Measurements from ENCODE around the gene ENPP6. TPM values are rescaled to one million over a fixed set of nuclear protein-coding genes. Genes with fewer than 3 reads are reported as not detected.

ENPP6 gene
- not detected for total RNA-seq
- polyA plus RNA-seq = not detected

DNA sequence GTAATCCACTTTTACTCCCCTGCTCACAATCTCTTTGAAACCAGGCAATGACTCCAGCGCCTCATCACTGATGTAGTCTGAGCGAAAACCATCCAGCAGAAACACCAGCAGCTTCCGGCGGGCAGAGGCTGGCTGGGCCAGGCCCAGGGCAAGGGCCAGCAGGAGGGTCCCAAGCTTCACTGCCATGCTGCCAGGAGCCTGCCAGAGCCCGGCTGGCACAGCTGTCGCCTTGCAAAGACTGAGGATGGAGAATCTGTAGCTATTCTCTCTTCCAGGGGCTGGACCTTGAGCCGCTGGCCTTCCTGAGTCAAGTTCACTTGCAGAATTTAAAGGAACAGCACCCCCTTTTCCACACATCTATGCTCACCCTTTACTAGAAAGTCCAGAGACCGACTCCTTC is at the start of gene ENPP6:
Gene ENPP6 (minus strand): TSS at position 240 of the 400 bp plus-strand sequence. CDS start 54 bp downstream, at position 186.
- no peaks in the 10 kb centered on the region for H3K9me3 ChIP-seq (ENCODE audit: control insufficient read depth in 1 of 2, low read length in 2 of 2)
- CTCF ChIA-PET (ENCODE audit: partially characterized antibody) = no interaction called here
- POLR2A ChIA-PET (ENCODE audit: partially characterized antibody) = no interaction called here
- no peaks in the 10 kb centered on the region for H3K4me1 ChIP-seq (ENCODE audit: insufficient read depth, low read length)
- H3K27ac ChIP-seq (ENCODE audit: low read depth, low read length) = no peak within 1 kb of the TSS
- Mint-ChIP-seq H3K4me1 (no peaks in the 10 kb centered on the region), H3K27ac (no peak within 1 kb of the TSS), H3K9me3 (peaks cover 0 to 15% (median under 1%) of the 10 kb centered on the region in 8 donors), H3K27me3 (peaks cover 5 to 14% of the 10 kb centered on the region in 2 donors), H3K36me3 (no peaks in the 10 kb centered on the region), H3K4me3 (no peak within 1 kb of the TSS)
- H3K4me3 ChIP-seq (ENCODE audit: low read length in 2 of 2) = no peak within 1 kb of the TSS
- intact Hi-C loops (cut with micrococcal nuclease) = no loop called here
- DNase-seq = no peak
- H3K36me3 ChIP-seq (ENCODE audit: insufficient read depth, low read length) = no peaks in the 10 kb centered on the region
- no peaks in the 10 kb centered on the region for H3K27me3 ChIP-seq (ENCODE audit: insufficient read depth, low read length)

DNA sequence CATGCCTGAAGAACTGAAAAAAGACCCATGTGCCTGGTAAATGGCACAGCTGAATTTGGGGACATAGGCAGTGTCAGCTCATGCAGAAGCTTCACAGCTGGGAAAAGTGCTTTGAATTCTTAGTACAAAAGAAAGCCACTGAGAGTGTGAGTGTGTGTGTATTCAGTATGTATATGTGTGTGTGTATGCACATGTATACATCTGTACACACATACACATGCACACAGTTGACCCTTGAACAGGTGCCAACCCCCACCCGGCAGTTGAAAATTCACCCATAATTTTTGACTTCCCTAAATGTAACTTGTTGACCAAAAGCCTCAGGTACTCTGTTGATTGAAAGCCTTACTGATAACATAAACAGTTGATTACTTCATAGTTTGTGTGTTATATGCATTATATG is 49.5 kb upstream of the ENPP6 start:
- Histone ChIP-seq H3K27ac (ENCODE audit: low read depth, low read length) (peak overlapping the region; percentile 86), H3K36me3 (ENCODE audit: insufficient read depth, low read length) (no peaks in the 10 kb centered on the region), H3K4me3 (ENCODE audit: low read length in 2 of 2) (peak overlapping the region in 1 of 2 donors; percentile 39), H3K4me1 (ENCODE audit: insufficient read depth, low read length) (peaks cover 28% of the 10 kb centered on the region), H3K9me3 (ENCODE audit: control insufficient read depth in 1 of 2, low read length in 2 of 2) (no peaks in the 10 kb centered on the region), H3K27me3 (ENCODE audit: insufficient read depth, low read length) (no peaks in the 10 kb centered on the region)
- no peak for DNase-seq
- Mint-ChIP-seq H3K36me3 (peaks cover 0 to 5% of the 10 kb centered on the region in 2 donors), H3K27ac (peak overlapping the region; percentile 93 to 99 (median 98)), H3K9me3 (peaks cover 0 to 2% (median 0%) of the 10 kb centered on the region in 8 donors), H3K27me3 (no peaks in the 10 kb centered on the region), H3K4me3 (peak overlapping the region; percentile 88 to 95 (median 92)), H3K4me1 (peaks cover 29 to 48% (median 41%) of the 10 kb centered on the region in 4 donors)
- intact Hi-C loops (cut with micrococcal nuclease) = loop anchor here (5.0 to 10.0 kb wide), 4 partner anchors 118 to 765 kb away; partner anchors contain the start of gene ACSL1
- POLR2A ChIA-PET (ENCODE audit: partially characterized antibody) = interaction anchor here (0.5 to 9.7 kb wide), 13 partner anchors 14 to 555 kb away, joined by 3 to 119 read pairs (median 9); partner anchors contain the start of genes CASP3, CENPU, IRF2 and PRIMPOL
- CTCF ChIA-PET (ENCODE audit: partially characterized antibody) = interaction anchor here (1.0 to 7.6 kb wide), 8 partner anchors 13 to 745 kb away, joined by 3 to 82 read pairs (median 3); partner anchors contain the start of gene CENPU

DNA sequence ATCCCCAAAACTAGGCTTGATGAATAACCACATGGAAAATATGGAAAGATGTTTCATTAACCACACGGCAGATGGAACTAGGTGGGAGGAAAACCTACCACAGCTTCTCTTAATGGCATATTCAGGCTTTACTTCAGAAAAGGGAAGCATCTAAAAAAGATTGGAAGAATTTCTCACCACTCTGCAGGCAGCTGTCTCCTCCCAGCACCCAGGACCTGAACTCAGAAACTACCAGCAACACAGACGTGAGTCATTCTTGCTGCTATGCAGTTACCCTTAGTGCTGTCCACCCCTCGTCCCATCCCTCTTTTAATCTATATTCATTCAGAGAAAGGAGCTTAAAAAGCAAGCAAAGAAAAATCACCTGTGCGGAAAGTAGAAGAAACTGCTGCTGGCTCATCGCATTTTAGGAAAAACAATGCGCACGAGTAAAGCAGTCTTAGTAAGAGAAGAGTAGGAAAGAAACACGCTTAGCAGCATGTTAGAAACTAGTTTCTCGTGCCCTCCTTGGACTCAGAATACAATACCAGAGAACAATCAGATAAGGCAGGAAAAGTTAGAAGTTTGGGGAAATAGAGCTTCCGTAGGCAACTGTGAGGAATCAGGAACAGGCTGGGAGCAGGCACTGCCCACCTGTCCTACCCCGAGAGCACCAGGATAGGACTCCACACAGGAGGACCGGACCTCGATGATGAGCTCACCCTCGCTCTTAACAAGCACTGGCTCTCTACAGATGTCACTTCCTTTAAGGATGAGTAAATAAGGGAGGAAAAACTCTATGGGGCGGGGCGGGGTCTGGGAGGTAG is 48.1 kb upstream of the ENPP6 start:
- no peaks in the 10 kb centered on the region for H3K9me3 ChIP-seq (ENCODE audit: control insufficient read depth in 1 of 2, low read length in 2 of 2)
- ChIA-PET CTCF (ENCODE audit: partially characterized antibody) (interaction anchor here (0.6 to 7.6 kb wide), 28 partner anchors 9 to 831 kb away, joined by 3 to 82 read pairs (median 4); no protein-coding TSS in a partner anchor), POLR2A (ENCODE audit: partially characterized antibody) (interaction anchor here (0.7 to 9.7 kb wide), 10 partner anchors 45 to 468 kb away, joined by 3 to 119 read pairs (median 6); partner anchors contain the start of genes CENPU and IRF2)
- Mint-ChIP-seq H3K4me1 (peaks cover 28 to 48% (median 40%) of the 10 kb centered on the region in 4 donors), H3K36me3 (peaks cover 0 to 5% of the 10 kb centered on the region in 2 donors), H3K4me3 (peak overlapping the region in 7 of 8 donors; percentile 37 to 77 (median 67)), H3K9me3 (peaks cover 0 to 2% (median 0%) of the 10 kb centered on the region in 8 donors), H3K27me3 (peaks cover 0 to 2% of the 10 kb centered on the region in 2 donors), H3K27ac (peak overlapping the region; percentile 30 to 93 (median 83))
- no peaks in the 10 kb centered on the region for H3K36me3 ChIP-seq (ENCODE audit: insufficient read depth, low read length)
- peaks cover 28% of the 10 kb centered on the region for H3K4me1 ChIP-seq (ENCODE audit: insufficient read depth, low read length)
- no peak overlapping the region for H3K27ac ChIP-seq (ENCODE audit: low read depth, low read length)
- H3K4me3 ChIP-seq (ENCODE audit: low read length in 2 of 2) = no peak overlapping the region
- DNase-seq = no peak
- intact Hi-C loops (cut with micrococcal nuclease) = loop anchor here (2.0 to 10.0 kb wide), 5 partner anchors 23 to 763 kb away; partner anchors contain the start of gene ACSL1
- H3K27me3 ChIP-seq (ENCODE audit: insufficient read depth, low read length) = no peaks in the 10 kb centered on the region

DNA sequence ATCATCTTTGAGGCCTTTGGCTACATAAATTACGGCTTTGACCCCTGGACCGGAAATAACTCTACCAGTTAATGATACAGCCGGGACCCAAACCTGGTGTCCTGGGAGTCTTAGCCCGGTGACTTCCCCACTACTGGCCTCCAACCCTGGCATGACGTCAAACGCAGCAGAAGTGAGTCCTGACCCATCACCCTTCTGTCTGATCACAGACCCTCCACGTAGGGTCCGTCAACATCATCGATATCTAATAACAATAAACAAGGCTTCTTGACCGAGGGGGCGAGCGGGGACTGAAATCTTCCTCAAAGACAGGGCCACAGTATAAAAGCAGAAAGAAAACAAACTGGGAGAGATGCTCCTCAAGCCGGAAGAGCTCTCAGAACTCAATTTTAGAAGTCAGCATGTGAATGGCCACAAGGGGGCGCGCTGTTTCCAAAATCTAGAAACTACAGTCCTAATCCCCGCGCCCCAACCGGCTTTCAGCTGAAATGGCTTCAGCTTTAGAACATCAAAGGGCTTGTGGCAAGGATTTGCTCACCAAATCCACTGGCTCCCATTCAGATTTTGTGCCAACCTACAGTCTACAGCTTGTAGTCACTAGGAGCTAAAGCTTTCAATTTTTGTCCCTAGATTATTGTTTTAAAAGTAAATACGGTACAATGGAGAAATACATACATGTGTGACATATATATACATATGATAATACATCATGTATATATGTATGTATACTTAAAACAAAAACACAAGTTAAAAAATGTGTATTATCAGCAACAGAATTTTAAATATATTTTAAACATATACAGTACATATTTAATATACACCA is 46.4 kb upstream of the ENPP6 start:
- peak; percentile 85 to 92 (median 88) for DNase-seq
- peaks cover 28% of the 10 kb centered on the region for H3K4me1 ChIP-seq (ENCODE audit: insufficient read depth, low read length)
- H3K4me3 Mint-ChIP-seq = peak overlapping the region in 5 of 8 donors; percentile 0 to 55 (median 38)
- H3K4me1 Mint-ChIP-seq = peaks cover 24 to 41% (median 35%) of the 10 kb centered on the region in 4 donors
- no peaks in the 10 kb centered on the region for H3K9me3 ChIP-seq (ENCODE audit: control insufficient read depth in 1 of 2, low read length in 2 of 2)
- CTCF ChIA-PET (ENCODE audit: partially characterized antibody) = interaction anchor here (0.5 to 7.6 kb wide), 70 partner anchors 7 to 918 kb away, joined by 3 to 82 read pairs (median 4); partner anchors contain the start of genes CASP3, CENPU, IRF2 and PRIMPOL
- no peak overlapping the region for H3K27ac ChIP-seq (ENCODE audit: low read depth, low read length)
- peaks cover 0 to 5% of the 10 kb centered on the region in 2 donors for H3K36me3 Mint-ChIP-seq
- no peaks in the 10 kb centered on the region for H3K27me3 ChIP-seq (ENCODE audit: insufficient read depth, low read length)
- H3K27ac Mint-ChIP-seq = peak overlapping the region; percentile 3 to 75 (median 31)
- POLR2A ChIA-PET (ENCODE audit: partially characterized antibody) = interaction anchor here (0.7 to 9.7 kb wide), 15 partner anchors 13 to 470 kb away, joined by 3 to 119 read pairs (median 5); partner anchors contain the start of genes CASP3, CENPU, IRF2 and PRIMPOL
- peaks cover 0 to 2% of the 10 kb centered on the region in 2 donors for H3K27me3 Mint-ChIP-seq
- intact Hi-C loops (cut with micrococcal nuclease) = loop anchor here (1.0 to 10.0 kb wide), 11 partner anchors 25 to 870 kb away; partner anchors contain the start of genes CASP3, IRF2 and PRIMPOL
- H3K9me3 Mint-ChIP-seq = no peaks in the 10 kb centered on the region
- H3K36me3 ChIP-seq (ENCODE audit: insufficient read depth, low read length) = no peaks in the 10 kb centered on the region
- H3K4me3 ChIP-seq (ENCODE audit: low read length in 2 of 2) = no peak overlapping the region

DNA sequence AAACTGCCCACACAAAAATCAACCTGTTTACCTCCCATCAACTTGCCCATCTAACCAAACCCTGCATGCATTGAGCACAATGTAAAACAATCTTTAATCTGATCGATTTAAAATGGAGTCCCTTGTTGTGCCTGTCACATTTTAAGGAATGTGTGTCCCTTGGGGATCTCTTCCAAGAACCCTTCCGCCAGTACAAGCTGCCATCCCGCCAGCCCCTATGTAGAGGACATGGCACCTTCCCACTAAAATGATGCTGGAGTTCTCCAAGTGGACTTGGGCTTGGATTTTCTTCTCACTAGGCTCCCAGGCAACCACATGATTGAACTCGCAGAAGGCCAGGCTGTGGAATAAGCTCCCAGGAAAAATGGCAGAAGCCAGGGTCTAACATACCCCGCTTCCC is 45.8 kb upstream of the ENPP6 start:
- intact Hi-C loops (cut with micrococcal nuclease) = loop anchor here (5.0 to 10.0 kb wide), 3 partner anchors 121 to 719 kb away; no protein-coding TSS in a partner anchor
- Mint-ChIP-seq H3K4me1 (peaks cover 20 to 38% (median 30%) of the 10 kb centered on the region in 4 donors), H3K4me3 (no peak overlapping the region), H3K9me3 (no peaks in the 10 kb centered on the region), H3K36me3 (peaks cover 0 to 5% of the 10 kb centered on the region in 2 donors), H3K27me3 (peaks cover 0 to 2% of the 10 kb centered on the region in 2 donors), H3K27ac (no peak overlapping the region)
- H3K4me3 ChIP-seq (ENCODE audit: low read length in 2 of 2) = no peak overlapping the region
- CTCF ChIA-PET (ENCODE audit: partially characterized antibody) = interaction anchor here (0.5 to 7.6 kb wide), 54 partner anchors 9 to 904 kb away, joined by 3 to 82 read pairs (median 4); partner anchors contain the start of genes CENPU and IRF2
- no peak for DNase-seq
- H3K27me3 ChIP-seq (ENCODE audit: insufficient read depth, low read length) = no peaks in the 10 kb centered on the region
- no peaks in the 10 kb centered on the region for H3K36me3 ChIP-seq (ENCODE audit: insufficient read depth, low read length)
- H3K9me3 ChIP-seq (ENCODE audit: control insufficient read depth in 1 of 2, low read length in 2 of 2) = no peaks in the 10 kb centered on the region
- H3K27ac ChIP-seq (ENCODE audit: low read depth, low read length) = no peak overlapping the region
- peaks cover 21% of the 10 kb centered on the region for H3K4me1 ChIP-seq (ENCODE audit: insufficient read depth, low read length)
- POLR2A ChIA-PET (ENCODE audit: partially characterized antibody) = interaction anchor here (0.7 to 9.7 kb wide), 11 partner anchors 12 to 470 kb away, joined by 3 to 119 read pairs (median 5); partner anchors contain the start of genes CASP3, CENPU, IRF2 and PRIMPOL

DNA sequence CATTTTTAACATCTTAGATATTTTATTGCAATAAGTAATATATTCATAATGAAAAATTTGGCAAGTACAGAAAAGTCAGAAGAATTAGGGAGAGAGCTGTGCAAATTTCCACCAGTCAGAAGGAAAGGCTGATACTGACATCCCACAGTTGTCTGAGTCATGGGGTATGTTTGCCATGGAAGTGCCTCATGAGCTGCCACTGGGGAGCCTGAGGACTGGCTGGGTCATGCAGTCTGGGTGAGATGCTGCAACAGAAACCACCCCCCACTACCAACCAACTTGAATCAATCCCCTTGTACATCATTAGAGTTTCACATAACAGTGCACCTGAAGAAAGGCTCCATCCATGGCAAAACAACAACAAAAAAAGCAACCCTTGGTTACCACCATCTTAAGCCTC is 45.2 kb upstream of the ENPP6 start:
- no peak for DNase-seq
- Histone ChIP-seq H3K4me1 (ENCODE audit: insufficient read depth, low read length) (peaks cover 18% of the 10 kb centered on the region), H3K27me3 (ENCODE audit: insufficient read depth, low read length) (no peaks in the 10 kb centered on the region), H3K27ac (ENCODE audit: low read depth, low read length) (no peak overlapping the region), H3K4me3 (ENCODE audit: low read length in 2 of 2) (no peak overlapping the region), H3K9me3 (ENCODE audit: control insufficient read depth in 1 of 2, low read length in 2 of 2) (no peaks in the 10 kb centered on the region), H3K36me3 (ENCODE audit: insufficient read depth, low read length) (no peaks in the 10 kb centered on the region)
- CTCF ChIA-PET (ENCODE audit: partially characterized antibody) = interaction anchor here (0.5 to 7.6 kb wide), 19 partner anchors 10 to 833 kb away, joined by 3 to 82 read pairs (median 9); no protein-coding TSS in a partner anchor
- peaks cover 0 to 3% of the 10 kb centered on the region in 2 donors for H3K27me3 Mint-ChIP-seq
- no peaks in the 10 kb centered on the region for H3K9me3 Mint-ChIP-seq
- H3K36me3 Mint-ChIP-seq = peaks cover 0 to 3% of the 10 kb centered on the region in 2 donors
- H3K4me3 Mint-ChIP-seq = no peak overlapping the region
- H3K27ac Mint-ChIP-seq = no peak overlapping the region
- intact Hi-C loops (cut with micrococcal nuclease) = loop anchor here (5.0 to 10.0 kb wide), 3 partner anchors 122 to 719 kb away; no protein-coding TSS in a partner anchor
- POLR2A ChIA-PET (ENCODE audit: partially characterized antibody) = interaction anchor here (1.7 to 9.7 kb wide), 2 partner anchors 274 to 386 kb away, joined by 9 to 119 read pairs; partner anchors contain the start of genes CASP3 and PRIMPOL
- peaks cover 17 to 32% (median 26%) of the 10 kb centered on the region in 4 donors for H3K4me1 Mint-ChIP-seq

All from CD4-positive, alpha-beta memory T cell (primary cell).